Fibroblast of lung (primary cell): ENCODE measurements around the gene TM4SF1. TPM values are rescaled to one million over a fixed set of nuclear protein-coding genes. Genes with fewer than 3 reads are reported as not detected.
A peak's percentile ranks its signal among the peaks of the same experiment; 100 is the strongest.

ENCODE experiments used
- DNase-seq, 2 donors: peaks; one replicate each; pipeline versions ENCODE4 v3.0.0 to v3.0.0-alpha.2; 2010; ENCODE audit warnings: low read depth in 2 of 2
- H2AFZ ChIP-seq: 2 replicates; pipeline ENCODE4 v1.5.1; 2012; ENCODE audit warnings: low read length, control low read depth, inconsistent platforms
- H3K27ac ChIP-seq: 2 replicates; pipeline ENCODE4 v1.5.1; 2011; ENCODE audit warnings: low read length, control low read depth; ENCODE audit not compliant: insufficient read depth
- H3K27me3 ChIP-seq: 2 replicates; pipeline ENCODE4 v1.5.1; 2011; ENCODE audit warnings: mild to moderate bottlenecking, low read length; ENCODE audit not compliant: control insufficient read depth, insufficient read depth
- H3K36me3 ChIP-seq: 2 replicates; pipeline ENCODE4 v1.5.1; 2011; ENCODE audit warnings: low read length; ENCODE audit not compliant: control insufficient read depth, insufficient read depth
- H3K4me1 ChIP-seq: 2 replicates; pipeline ENCODE4 v1.5.1; 2011; ENCODE audit warnings: low read length; ENCODE audit not compliant: control insufficient read depth, insufficient read depth; ENCODE audit errors: extremely low read depth
- H3K4me2 ChIP-seq: 2 replicates; pipeline ENCODE4 v1.5.1; 2011; ENCODE audit warnings: low read length, control low read depth; ENCODE audit not compliant: insufficient read depth; ENCODE audit errors: extremely low read depth
- H3K4me3 ChIP-seq, 4 experiments: fragments of 200-600 bp in 1 of 4; sonication (generic) in 1 of 4; replicated peaks in 1 of 4; 2 replicates each; pipeline ENCODE4 v1.5.1; 2011 to 2016; ENCODE audit warnings: low read length in 4 of 4, low read depth in 3 of 4, mild to moderate bottlenecking in 3 of 4, control low read depth in 2 of 4, inconsistent platforms in 1 of 4, mixed read lengths in 1 of 4; ENCODE audit not compliant: insufficient read depth in 1 of 4; ENCODE audit errors: control extremely low read depth in 1 of 4
- H3K79me2 ChIP-seq: 2 replicates; pipeline ENCODE4 v1.5.1; 2012; ENCODE audit warnings: mild to moderate bottlenecking, low read length, inconsistent platforms; ENCODE audit not compliant: control insufficient read depth, insufficient read depth
- H3K9ac ChIP-seq: 2 replicates; pipeline ENCODE4 v1.5.1; 2011; ENCODE audit warnings: mild to moderate bottlenecking, low read length, control low read depth; ENCODE audit not compliant: insufficient read depth
- H3K9me3 ChIP-seq: 2 replicates; pipeline ENCODE4 v1.5.1; 2012; ENCODE audit warnings: low read depth, low read length; ENCODE audit not compliant: control insufficient read depth, insufficient read depth
- H4K20me1 ChIP-seq: 2 replicates; pipeline ENCODE4 v1.5.1; 2011; ENCODE audit warnings: low read length; ENCODE audit not compliant: control insufficient read depth, insufficient read depth; ENCODE audit errors: extremely low read depth
- CTCF ChIP-seq, 2 donors: IDR thresholded peaks in 1 of 2; conservative IDR thresholded peaks in 1 of 2; 1 replicate in 1 of 2; 2 replicates in 1 of 2; pipeline ENCODE4 v1.5.1; 2011 to 2012; ENCODE audit warnings: low read length in 2 of 2, control low read depth in 1 of 2, inconsistent platforms in 1 of 2, low read depth in 1 of 2, mild to moderate bottlenecking in 1 of 2
- EZH2 ChIP-seq: IDR thresholded peaks from 2 replicates; pipeline ENCODE4 v1.5.1; 2012; ENCODE audit warnings: low read length, control low read depth, mild to moderate bottlenecking; ENCODE audit errors: missing control alignments
- polyA plus RNA-seq, 2 donors: library from polyadenylated mRNA; depleted of rRNA in 1 of 2; stranded (reverse) in 1 of 2; unstranded in 1 of 2; fragments of >200 nt; gene quantifications; 2 replicates each; pipeline ENCODE4 v1.2.1, GENCODE V29; 2011 to 2012; ENCODE audit warnings: missing spikeins in 1 of 2
- total RNA-seq: library from RNA; depleted of rRNA; stranded (reverse); fragments of >200 nt; gene quantifications from 2 replicates; pipeline ENCODE4 v1.2.1, GENCODE V29; 2014

Gene TM4SF1
- total and polyA plus RNA-seq, 2 donors (not counting 1 experiment from before 2014, with no cell fraction given), result 353 to 423 TPM

- no peak overlapping the region for H3K27ac ChIP-seq
- TF ChIP-seq EZH2, result no peak
- no peak overlapping the region for H3K4me2 ChIP-seq
- DNase-seq, result no peak
- no peaks in the 10 kb centered on the region for H3K4me1 ChIP-seq
- H4K20me1 ChIP-seq, result no peaks in the 10 kb centered on the region
- H3K36me3 ChIP-seq, result no peaks in the 10 kb centered on the region
- H2AFZ ChIP-seq, result no peak overlapping the region
- no peak overlapping the region for H3K4me3 ChIP-seq
- H3K9ac ChIP-seq, result no peak overlapping the region
- no peaks in the 10 kb centered on the region for H3K27me3 ChIP-seq
- no peaks in the 10 kb centered on the region for H3K79me2 ChIP-seq
- no peaks in the 10 kb centered on the region for H3K9me3 ChIP-seq
Measured at GRCh38 chr3:149411583-149411982, 34.1 kb upstream of the TM4SF1 start.

- no peak overlapping the region for H3K27ac ChIP-seq
- no peak for TF ChIP-seq CTCF (conservative IDR thresholded peaks at IDR 0.05 in 1 of 2, IDR thresholded peaks at IDR 0.05 in 1 of 2; ENCODE audit: low read depth in 1 of 2, low read length in 2 of 2)
- TF ChIP-seq EZH2, result no peak
- H3K27me3 ChIP-seq, result no peaks in the 10 kb centered on the region
- no peak overlapping the region for H3K4me3 ChIP-seq
- no peak overlapping the region for H3K9ac ChIP-seq
- no peaks in the 10 kb centered on the region for H3K9me3 ChIP-seq
- no peak for DNase-seq
- no peak overlapping the region for H2AFZ ChIP-seq
- H3K4me2 ChIP-seq, result no peak overlapping the region
- no peaks in the 10 kb centered on the region for H4K20me1 ChIP-seq
- H3K4me1 ChIP-seq, result no peaks in the 10 kb centered on the region
- no peaks in the 10 kb centered on the region for H3K36me3 ChIP-seq
- no peaks in the 10 kb centered on the region for H3K79me2 ChIP-seq
Measured at GRCh38 chr3:149409351-149409750, 31.9 kb upstream of the TM4SF1 start.

GRCh38 chr3:149407898-149408297 is 30.4 kb upstream of the TM4SF1 start:
- Histone ChIP-seq H3K4me2 (no peak overlapping the region), H3K27ac (no peak overlapping the region), H3K9ac (no peak overlapping the region), H4K20me1 (no peaks in the 10 kb centered on the region), H2AFZ (peak overlapping the region; percentile 66), H3K9me3 (no peaks in the 10 kb centered on the region), H3K27me3 (no peaks in the 10 kb centered on the region), H3K79me2 (no peaks in the 10 kb centered on the region), H3K4me1 (no peaks in the 10 kb centered on the region), H3K36me3 (no peaks in the 10 kb centered on the region), H3K4me3 (no peak overlapping the region)
- TF ChIP-seq CTCF (conservative IDR thresholded peaks at IDR 0.05 in 1 of 2, IDR thresholded peaks at IDR 0.05 in 1 of 2; ENCODE audit: low read depth in 1 of 2, low read length in 2 of 2), result no peak
- TF ChIP-seq EZH2, result no peak
- DNase-seq, result peak; percentile 56 to 75
